ENCODE results near the gene OST4.

The OST4 gene

DNA sequence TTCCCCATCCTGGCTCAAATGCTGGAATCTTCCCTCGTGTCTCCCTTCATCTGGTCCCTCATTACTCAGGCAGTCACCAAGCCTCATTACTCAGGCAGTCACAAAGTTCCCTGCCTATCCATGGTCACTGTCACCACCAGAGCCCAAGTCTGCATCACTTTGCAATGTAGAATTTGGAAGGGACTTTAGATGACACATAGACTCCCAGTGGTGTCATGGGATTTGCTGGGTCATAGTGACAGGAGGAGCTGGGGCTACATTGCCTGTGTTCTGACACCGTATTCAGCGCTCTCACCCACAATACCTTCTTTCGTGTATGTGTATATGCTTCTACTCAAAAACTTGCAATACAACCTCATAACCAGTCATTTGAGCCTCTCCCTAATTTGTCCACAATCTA lies 4.9 kb upstream of the OST4 start:
- TF ChIP-seq NFIC (IDR thresholded peaks at IDR 0.05): no peak

- TF ChIP-seq YY1 (IDR thresholded peaks at IDR 0.05; ENCODE audit: low read depth) (no peak), TAF1 (IDR thresholded peaks at IDR 0.05; ENCODE audit: low read depth) (no peak), CREB1 (IDR thresholded peaks at IDR 0.05; ENCODE audit: low read depth) (no peak), ZBTB7A (IDR thresholded peaks at IDR 0.05; ENCODE audit: low read depth) (no peak), MAX (IDR thresholded peaks at IDR 0.05) (no peak), EGR1 (IDR thresholded peaks at IDR 0.05) (no peak), FOXM1 (IDR thresholded peaks at IDR 0.05; ENCODE audit: borderline replicate concordance, low read depth) (no peak), TCF12 (IDR thresholded peaks at IDR 0.05; ENCODE audit: low read depth) (no peak), NFIC (IDR thresholded peaks at IDR 0.05) (no peak), EP300 (IDR thresholded peaks at IDR 0.05; ENCODE audit: borderline replicate concordance) (no peak)
These were observed 3.5 kb upstream of the OST4 start for GRCh38 chr2:27074738-27075565.

GRCh38 chr2:27073782-27074181 lies 2.3 kb upstream of the OST4 start:
- no peak for TF ChIP-seq CREB1 (IDR thresholded peaks at IDR 0.05; ENCODE audit: low read depth)
- no peak for TF ChIP-seq EP300 (IDR thresholded peaks at IDR 0.05; ENCODE audit: borderline replicate concordance)
- no peak for TF ChIP-seq YY1 (IDR thresholded peaks at IDR 0.05; ENCODE audit: low read depth)
- no peak for TF ChIP-seq RAD21 (IDR thresholded peaks at IDR 0.05; ENCODE audit: low read depth)
- TF ChIP-seq TAF1 (IDR thresholded peaks at IDR 0.05; ENCODE audit: low read depth): no peak
- TF ChIP-seq TCF12 (IDR thresholded peaks at IDR 0.05; ENCODE audit: low read depth): no peak
- TF ChIP-seq EGR1 (IDR thresholded peaks at IDR 0.05): no peak
- no peak for TF ChIP-seq TEAD4 (IDR thresholded peaks at IDR 0.05)
- TF ChIP-seq NFIC (IDR thresholded peaks at IDR 0.05): no peak
- TF ChIP-seq REST (IDR thresholded peaks at IDR 0.05; ENCODE audit: low read depth): no peak
- no peak for TF ChIP-seq CEBPB (IDR thresholded peaks at IDR 0.05)
- TF ChIP-seq USF1 (IDR thresholded peaks at IDR 0.05): no peak
- TF ChIP-seq ZBTB7A (IDR thresholded peaks at IDR 0.05; ENCODE audit: low read depth): no peak

- TF ChIP-seq MAX (IDR thresholded peaks at IDR 0.05): no peak
- no peak for TF ChIP-seq CREB1 (IDR thresholded peaks at IDR 0.05; ENCODE audit: low read depth)
- TF ChIP-seq USF1 (IDR thresholded peaks at IDR 0.05): no peak
- no peak for TF ChIP-seq RAD21 (IDR thresholded peaks at IDR 0.05; ENCODE audit: low read depth)
- TF ChIP-seq CEBPB (IDR thresholded peaks at IDR 0.05): no peak
- TF ChIP-seq EGR1 (IDR thresholded peaks at IDR 0.05): no peak
- TF ChIP-seq ZBTB7A (IDR thresholded peaks at IDR 0.05; ENCODE audit: low read depth): no peak
- TF ChIP-seq TCF12 (IDR thresholded peaks at IDR 0.05; ENCODE audit: low read depth): no peak
- no peak for TF ChIP-seq REST (IDR thresholded peaks at IDR 0.05; ENCODE audit: low read depth)
- no peak for TF ChIP-seq EP300 (IDR thresholded peaks at IDR 0.05; ENCODE audit: borderline replicate concordance)
- TF ChIP-seq NFIC (IDR thresholded peaks at IDR 0.05): no peak
- no peak for TF ChIP-seq YY1 (IDR thresholded peaks at IDR 0.05; ENCODE audit: low read depth)
- TF ChIP-seq TAF1 (IDR thresholded peaks at IDR 0.05; ENCODE audit: low read depth): no peak
- TF ChIP-seq TEAD4 (IDR thresholded peaks at IDR 0.05): no peak
- TF ChIP-seq FOXM1 (IDR thresholded peaks at IDR 0.05; ENCODE audit: borderline replicate concordance, low read depth): no peak
These were observed 1.5 kb upstream of the OST4 start for GRCh38 chr2:27072920-27073319.

DNA sequence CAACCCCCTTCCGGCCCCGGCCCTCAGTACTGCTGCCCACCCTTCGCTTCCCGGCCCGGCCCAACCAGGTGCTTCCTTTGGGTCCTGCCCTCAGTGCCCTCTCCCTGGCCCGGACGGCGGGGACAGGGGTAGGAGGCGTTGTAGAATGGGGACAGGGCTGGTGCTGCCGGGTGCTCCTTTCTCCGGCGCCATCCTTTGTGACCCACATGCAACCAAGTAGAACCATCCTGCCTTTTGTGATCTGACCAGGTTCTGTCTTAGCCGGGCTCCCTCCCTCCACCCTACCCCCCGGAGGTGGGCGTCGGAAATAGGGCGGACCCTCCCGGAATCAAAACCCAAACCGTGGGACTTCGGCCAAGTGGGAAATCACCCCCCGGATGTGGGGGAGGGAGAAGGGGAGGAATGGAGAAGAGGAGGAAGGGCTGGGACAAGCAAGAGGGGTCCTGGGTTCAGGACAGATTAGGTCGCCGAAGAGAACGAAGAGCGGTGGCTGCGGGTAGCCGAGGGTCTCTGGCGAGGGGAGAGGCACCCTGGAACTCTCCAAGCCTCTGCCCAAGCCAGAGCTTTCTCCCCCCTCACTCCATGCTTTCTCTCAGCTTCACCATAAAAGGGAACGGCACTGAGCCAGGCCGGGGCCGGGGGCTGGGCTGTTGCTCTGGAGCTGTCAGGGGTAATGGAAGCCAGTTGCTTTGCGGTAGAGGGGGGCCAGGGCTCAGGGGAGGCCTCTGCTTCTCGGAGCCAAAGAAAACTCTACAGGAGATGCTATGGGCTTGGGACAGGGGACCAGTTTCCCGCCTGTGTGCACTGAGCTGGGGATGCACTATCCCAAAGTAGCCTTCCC lies 756 bp upstream of the OST4 start:
- TF ChIP-seq REST (IDR thresholded peaks at IDR 0.05; ENCODE audit: low read depth) (no peak), ZBTB7A (IDR thresholded peaks at IDR 0.05; ENCODE audit: low read depth) (peak; percentile 69; the same call in 1 of the 2 replicates), CEBPB (IDR thresholded peaks at IDR 0.05) (no peak), CREB1 (IDR thresholded peaks at IDR 0.05; ENCODE audit: low read depth) (no peak), YY1 (IDR thresholded peaks at IDR 0.05; ENCODE audit: low read depth) (no peak), RAD21 (IDR thresholded peaks at IDR 0.05; ENCODE audit: low read depth) (no peak)
